ENCODE measurements around the gene ARTN.

ARTN gene

GRCh38 chr1:43983253-43983899 lies 49.8 kb downstream of the ARTN start:
- no peak overlapping the region for H3K4me3 ChIP-seq (ENCODE audit: low read depth, low read length)
- TF ChIP-seq CTCF (IDR thresholded peaks at IDR 0.05; ENCODE audit: control insufficient read depth, extremely low read depth, insufficient read depth): no peak
- no peak for DNase-seq (ENCODE audit: low read depth)

- DNase-seq (ENCODE audit: low read depth): no peak
- no peak for TF ChIP-seq CTCF (IDR thresholded peaks at IDR 0.05; ENCODE audit: control insufficient read depth, extremely low read depth, insufficient read depth)
- no peak overlapping the region for H3K4me3 ChIP-seq (ENCODE audit: low read depth, low read length)
Measured at GRCh38 chr1:43984855-43985254, 51.3 kb downstream of the ARTN start.

GRCh38 chr1:43985984-43986595 lies 52.5 kb downstream of the ARTN start:
- no peak for DNase-seq (ENCODE audit: low read depth)
- TF ChIP-seq CTCF (IDR thresholded peaks at IDR 0.05; ENCODE audit: control insufficient read depth, extremely low read depth, insufficient read depth): no peak
- no peak overlapping the region for H3K4me3 ChIP-seq (ENCODE audit: low read depth, low read length)

GRCh38 chr1:43986712-43987111 lies 53.1 kb downstream of the ARTN start:
- no peak overlapping the region for H3K4me3 ChIP-seq (ENCODE audit: low read depth, low read length)
- TF ChIP-seq CTCF (IDR thresholded peaks at IDR 0.05; ENCODE audit: control insufficient read depth, extremely low read depth, insufficient read depth): no peak
- no peak for DNase-seq (ENCODE audit: low read depth)
